Gastrocnemius medialis (tissue), 4 donors: ENCODE data around the gene RYR1.

ENCODE experiments used
- CTCF ChIP-seq, 5 experiments: fragments of 450-650 bp in 3 of 5; fragments of 200-600 bp in 2 of 5; sonication (generic) in 2 of 5; IDR thresholded peaks in 4 of 5; conservative IDR thresholded peaks in 1 of 5; 1 replicate in 4 of 5; 2 replicates in 1 of 5; pipeline ENCODE4 v1.5.1; 2016 to 2019; ENCODE audit warnings: antibody characterized with exemption in 5 of 5, mild to moderate bottlenecking in 3 of 5, moderate library complexity in 3 of 5
- POLR2A ChIP-seq, 2 donors: fragments of 450-650 bp; IDR thresholded peaks; one replicate each; pipeline ENCODE4 v1.6.1; 2017; ENCODE audit warnings: antibody characterized with exemption in 2 of 2, mild to moderate bottlenecking in 2 of 2, moderate library complexity in 2 of 2

GRCh38 chr19:38486731-38487336 lies 53.3 kb downstream of the RYR1 start:
- TF ChIP-seq CTCF (IDR thresholded peaks at IDR 0.05 in 4 of 5, conservative IDR thresholded peaks at IDR 0.05 in 1 of 5) (no peak), POLR2A (IDR thresholded peaks at IDR 0.05) (no peak)
